GM21825 (cell line): ENCODE results near the gene DHX57.
"Not testable (repeated sequence)": the region's sequence is repeated elsewhere in the genome, so short reads cannot be mapped to it uniquely, and the experiment has no call there.

ENCODE experiments used
- ATAC-seq: cut with Tn5 transposase; IDR thresholded peaks from one replicate; pipeline ENCODE4 v1.9.1; 2021; ENCODE audit warnings: mild to moderate bottlenecking, moderate library complexity; ENCODE audit not compliant: unreplicated experiment

DHX57 gene

GRCh38 chr2:38797953-38798352 lies 77.8 kb downstream of the DHX57 start:
- ATAC-seq, result no peak

DNA sequence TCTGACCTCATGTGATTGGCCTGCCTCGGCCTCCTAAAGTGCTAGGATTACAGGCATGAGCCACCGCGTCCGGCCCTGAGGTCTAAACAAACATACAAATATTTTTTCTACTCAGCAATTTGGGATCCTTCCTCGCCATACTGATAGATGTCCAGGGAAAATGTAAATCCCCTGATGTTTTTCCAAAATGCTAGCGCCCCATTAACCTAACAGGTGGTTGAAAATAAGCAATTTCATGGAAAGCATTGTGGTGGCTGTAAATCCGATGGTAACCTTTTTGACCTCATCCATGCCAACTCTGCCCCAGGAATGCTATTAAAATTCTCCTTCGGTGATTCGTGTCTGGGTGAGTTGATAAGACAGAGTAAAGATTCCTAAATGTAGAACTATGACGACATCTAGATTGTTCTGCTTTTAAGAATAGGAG lies 78.5 kb downstream of the DHX57 start:
- no peak for ATAC-seq

- not testable (repeated sequence) for ATAC-seq
These were observed 80.7 kb downstream of the DHX57 start for GRCh38 chr2:38795016-38795415.

- ATAC-seq, result no peak
These were observed 81.3 kb downstream of the DHX57 start for GRCh38 chr2:38794235-38794946.

DNA sequence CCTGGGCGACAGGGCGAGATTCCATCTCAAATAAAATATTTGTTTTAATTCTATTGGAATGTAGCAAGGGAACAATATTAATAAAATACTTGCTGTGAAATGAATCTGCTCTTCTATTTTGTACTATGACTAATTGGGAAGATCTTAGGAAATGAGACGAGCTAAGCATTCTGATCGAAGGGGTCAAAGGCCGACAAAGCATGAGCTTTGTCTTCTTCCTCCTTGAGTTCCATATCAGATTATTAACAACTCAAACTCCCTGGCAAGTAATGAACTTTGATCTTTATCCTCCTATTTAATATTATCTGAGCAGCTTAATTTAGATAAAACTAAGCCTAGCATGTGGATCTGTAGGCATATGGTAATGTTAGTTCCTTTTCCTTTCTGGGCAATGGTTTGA lies 82.2 kb downstream of the DHX57 start:
- ATAC-seq, result no peak

- no peak for ATAC-seq
These were observed 83.0 kb downstream of the DHX57 start for GRCh38 chr2:38792751-38793150.

DNA sequence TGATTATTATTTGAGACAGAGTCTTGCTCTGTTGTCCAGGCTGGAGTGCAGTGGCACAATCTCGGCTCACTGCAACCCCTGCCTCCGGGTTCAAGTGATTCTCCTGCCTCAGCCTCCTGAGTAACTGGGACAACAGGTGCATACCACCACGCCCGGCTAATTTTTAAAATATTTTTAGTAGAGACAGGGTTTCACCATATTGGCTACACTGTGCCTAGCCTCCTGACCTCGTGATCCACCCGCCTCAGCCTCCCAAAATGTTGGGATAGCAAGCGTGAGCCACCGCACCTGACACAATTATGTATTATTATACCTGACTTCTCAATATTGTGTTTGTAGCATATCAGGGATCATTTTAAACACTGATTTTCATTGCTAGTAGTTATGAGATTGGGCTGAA lies 83.4 kb downstream of the DHX57 start:
- ATAC-seq, result not testable (repeated sequence)

DNA sequence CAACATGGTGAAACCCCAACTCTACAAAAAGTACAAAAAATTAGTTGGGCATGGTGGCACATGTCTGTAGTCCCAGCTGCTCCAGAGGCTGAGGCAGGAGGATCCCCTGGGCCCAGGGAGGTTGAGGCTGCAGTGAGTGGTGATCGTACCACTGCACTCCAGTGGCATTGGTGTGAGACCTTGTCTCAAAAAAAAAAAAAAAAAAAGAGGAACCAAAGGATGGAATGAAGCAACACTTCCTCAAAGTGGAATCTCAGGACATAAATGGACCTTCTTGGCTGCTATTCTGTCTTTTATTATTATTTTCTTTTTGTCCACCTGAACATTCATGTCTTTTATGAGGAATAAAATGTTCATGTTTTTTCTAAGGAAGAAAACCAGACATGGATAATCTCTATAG lies 84.0 kb downstream of the DHX57 start:
- ATAC-seq, result no peak

- no peak for ATAC-seq
These were observed 86.0 kb downstream of the DHX57 start for GRCh38 chr2:38789691-38790090.

DNA sequence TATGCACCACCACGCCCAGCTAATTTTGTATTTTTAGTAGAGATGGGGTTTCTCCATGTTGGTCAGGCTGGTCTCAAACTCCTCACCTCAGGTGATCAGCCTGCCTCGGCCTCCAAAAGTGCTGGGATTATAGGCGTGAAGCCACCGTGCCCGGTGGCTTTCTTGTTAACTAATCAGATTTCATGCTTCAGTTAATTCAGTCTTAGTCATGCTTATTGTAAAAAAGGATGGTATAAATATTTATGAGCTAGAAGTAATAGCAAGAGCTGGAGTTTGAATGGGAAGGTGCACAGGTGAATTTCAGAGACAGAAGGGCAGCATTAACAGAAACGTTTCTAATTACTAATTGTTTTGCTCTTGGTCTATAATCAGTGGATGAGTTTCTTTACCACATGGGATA lies 87.4 kb downstream of the DHX57 start:
- ATAC-seq, result no peak

GRCh38 chr2:38783586-38783985 lies 92.1 kb downstream of the DHX57 start:
- no peak for ATAC-seq

DNA sequence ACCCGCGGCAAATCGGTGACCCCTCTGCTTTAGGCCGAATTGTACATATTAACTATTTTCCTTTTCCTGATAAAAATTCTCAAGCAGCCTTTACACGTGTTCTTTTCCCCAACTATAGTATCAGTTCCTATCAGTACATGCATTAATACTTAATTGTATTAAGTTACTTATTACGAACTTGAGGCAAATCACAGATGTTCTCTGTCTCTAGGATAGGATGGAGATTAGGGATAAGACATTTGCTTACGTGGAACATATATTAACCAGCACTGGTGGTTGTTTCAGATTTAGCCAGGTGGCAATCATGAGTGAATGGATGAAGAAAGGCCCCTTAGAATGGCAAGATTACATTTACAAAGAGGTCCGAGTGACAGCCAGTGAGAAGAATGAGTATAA lies 97.0 kb downstream of the DHX57 start:
- ATAC-seq, result no peak

DNA sequence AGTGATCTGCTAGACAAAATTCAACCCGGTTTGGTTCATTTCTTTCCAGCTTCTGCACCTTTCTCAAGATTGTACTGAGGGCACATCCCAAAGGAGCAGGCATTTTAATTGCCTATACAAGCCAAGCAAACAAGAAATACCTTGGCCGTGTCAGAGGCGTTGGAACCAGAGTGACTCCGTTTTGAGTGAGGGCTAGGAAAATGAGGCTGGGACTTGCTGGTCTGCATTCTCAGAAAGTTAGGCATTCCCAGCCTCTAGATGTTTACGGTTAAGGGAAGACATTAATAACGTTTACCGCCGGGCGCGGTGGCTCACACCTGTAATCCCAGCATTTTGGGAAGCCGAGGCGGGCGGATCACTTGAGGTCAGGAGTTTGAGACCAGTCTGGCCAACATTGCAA lies 99.2 kb downstream of the DHX57 start:
- ATAC-seq, result no peak

- ATAC-seq, result no peak
These were observed 99.9 kb downstream of the DHX57 start for GRCh38 chr2:38775921-38776225.

DNA sequence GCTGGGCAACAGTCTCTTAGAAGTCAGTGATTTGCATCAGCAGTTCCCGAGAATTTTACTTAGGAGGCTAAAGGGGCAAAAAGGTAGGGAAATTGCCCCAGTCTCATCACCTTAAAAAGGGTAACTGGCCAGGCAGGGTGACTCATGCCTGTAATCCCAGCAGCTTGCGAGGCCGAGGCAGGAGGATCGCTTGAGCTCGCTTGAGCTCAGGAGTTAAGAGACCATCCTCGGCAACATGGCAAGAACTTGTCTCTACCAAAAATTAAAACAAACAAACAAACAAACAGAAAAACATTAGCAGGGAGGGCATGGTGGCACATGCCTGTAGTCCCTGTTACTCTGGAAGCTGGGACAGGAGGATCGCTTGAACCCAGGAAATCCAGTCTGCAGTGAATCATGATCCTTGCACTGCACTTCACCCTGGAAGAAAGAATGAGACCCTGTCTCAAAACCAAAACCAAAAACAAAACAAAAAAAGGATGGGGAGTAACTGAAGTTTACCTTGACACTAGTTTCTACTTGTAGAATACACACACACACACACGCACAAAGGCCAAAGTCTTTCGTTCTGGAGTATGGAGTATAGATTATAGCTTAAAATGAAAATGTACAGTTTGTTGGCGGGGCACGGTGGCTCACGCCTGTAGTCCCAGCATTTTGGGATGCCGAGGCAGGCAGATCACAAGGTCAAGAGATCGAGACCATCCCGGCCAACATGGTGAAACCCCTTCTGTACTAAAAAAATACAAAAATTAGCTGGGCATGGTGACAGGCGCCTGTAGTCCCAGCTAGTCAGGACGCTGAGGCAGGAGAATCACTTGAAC lies 100.4 kb downstream of the DHX57 start:
- no peak for ATAC-seq

DNA sequence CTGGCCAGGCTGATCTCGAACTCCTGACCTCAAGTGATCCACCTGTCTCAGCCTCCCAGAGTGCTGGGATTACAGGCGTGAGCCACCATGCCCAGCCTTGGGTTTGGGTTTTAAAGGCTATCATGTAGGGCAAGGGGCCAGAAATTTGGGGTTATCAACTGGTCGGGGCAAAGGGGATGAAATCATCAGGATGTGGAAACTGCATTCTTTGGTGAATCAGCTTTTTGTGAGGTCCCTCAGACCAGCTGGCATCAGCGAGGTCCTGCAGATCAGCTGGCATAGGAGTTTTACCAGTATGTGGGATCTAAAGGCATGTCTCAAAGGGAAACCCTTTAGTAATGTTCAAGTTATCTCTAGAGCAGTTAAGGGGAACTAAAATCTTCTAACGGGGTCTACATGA lies 104.1 kb downstream of the DHX57 start:
- ATAC-seq, result no peak

DNA sequence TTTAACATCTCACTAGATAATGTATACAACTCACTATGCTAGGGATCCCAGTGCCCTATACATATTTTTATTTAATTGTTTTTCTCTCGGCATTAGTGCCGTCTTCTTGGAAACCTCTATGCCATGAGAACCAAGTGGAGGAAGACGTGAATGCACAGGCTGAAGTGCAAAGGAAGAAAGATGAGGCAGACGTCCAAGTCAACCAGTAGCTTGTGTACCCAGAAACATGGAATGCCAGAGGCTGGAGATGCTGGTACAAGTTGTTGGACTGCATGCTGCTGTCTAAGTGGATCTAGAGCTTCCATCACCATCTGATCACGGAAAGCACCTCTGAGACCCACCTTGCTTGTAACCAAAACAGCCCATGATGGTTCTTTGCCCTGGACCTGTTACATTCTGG lies 110.2 kb downstream of the DHX57 start:
- no peak for ATAC-seq

- ATAC-seq, result no peak
These were observed 110.6 kb downstream of the DHX57 start for GRCh38 chr2:38765149-38765548.

GRCh38 chr2:38763728-38764127 lies 112.0 kb downstream of the DHX57 start:
- no peak for ATAC-seq

DNA sequence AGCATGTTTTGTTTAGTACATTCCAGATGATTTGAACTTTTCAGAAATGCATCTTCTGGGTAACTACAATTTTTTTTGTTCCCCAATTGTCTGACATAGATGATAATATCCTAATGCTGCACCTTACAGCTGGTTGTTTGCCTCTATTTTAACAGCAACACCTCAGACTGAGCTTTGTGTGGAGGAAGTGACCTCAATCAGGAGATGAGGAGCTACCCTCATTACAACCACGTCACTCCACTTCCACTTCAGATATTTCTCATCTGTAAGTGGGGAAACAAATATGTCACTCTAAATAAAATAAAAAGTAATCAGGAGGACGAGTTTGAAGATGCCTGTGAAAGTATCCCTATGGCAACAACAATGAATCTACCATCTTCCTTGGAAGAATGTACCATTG lies 112.5 kb downstream of the DHX57 start:
- no peak for ATAC-seq

DNA sequence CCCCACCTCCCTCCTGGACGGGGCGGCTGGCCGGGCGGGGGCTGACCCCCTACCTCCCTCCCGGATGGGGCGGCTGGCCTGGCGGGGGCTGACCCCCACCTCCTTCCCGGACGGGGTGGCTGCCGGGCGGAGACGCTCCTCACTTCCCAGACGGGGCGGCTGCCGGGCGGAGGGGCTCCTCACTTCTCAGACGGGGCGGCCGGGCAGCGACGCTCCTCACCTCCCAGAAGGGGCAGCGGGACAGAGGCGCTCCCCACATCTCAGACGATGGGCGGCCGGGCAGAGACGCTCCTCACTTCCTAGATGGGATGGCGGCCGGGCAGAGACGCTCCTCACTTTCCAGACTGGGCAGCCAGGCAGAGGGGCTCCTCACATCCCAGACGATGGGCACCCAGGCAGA lies 119.8 kb downstream of the DHX57 start:
- ATAC-seq, result not testable (repeated sequence)

DNA sequence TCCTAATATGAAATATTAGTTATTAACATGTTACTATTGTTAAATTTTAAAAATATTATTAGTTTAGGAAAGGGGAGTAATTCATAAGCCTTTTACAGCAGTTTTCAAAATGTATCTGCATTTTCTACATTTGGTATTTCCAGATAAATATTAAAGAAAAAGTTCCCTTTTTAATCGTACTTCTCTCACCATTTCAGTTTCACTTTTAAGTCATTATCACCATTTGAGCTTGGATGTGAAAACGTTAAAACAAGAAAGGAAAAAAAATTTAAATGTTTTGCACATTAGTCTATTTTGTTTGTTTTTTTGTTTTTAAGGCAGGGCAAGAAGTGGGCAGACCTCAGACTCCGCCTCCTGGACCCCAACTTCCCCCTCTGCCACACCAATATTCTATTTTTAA lies 121.2 kb downstream of the DHX57 start:
- no peak for ATAC-seq

GRCh38 chr2:38754049-38754448 lies 121.7 kb downstream of the DHX57 start:
- ATAC-seq, result no peak
